ENCODE results near the gene KMO.

KMO gene

GRCh38 chr1:241593186-241593585 lies 61.0 kb downstream of the KMO start:
- DNase-seq (ENCODE audit: low read depth in 3 of 3), result no peak

GRCh38 chr1:241596633-241597032 lies 64.5 kb downstream of the KMO start:
- no peak for DNase-seq (ENCODE audit: low read depth in 3 of 3)

GRCh38 chr1:241598249-241598648 lies 66.1 kb downstream of the KMO start:
- no peak for DNase-seq (ENCODE audit: low read depth in 3 of 3)

GRCh38 chr1:241600496-241600901 lies 68.3 kb downstream of the KMO start:
- DNase-seq (ENCODE audit: low read depth in 3 of 3), result no peak

- no peak for DNase-seq (ENCODE audit: low read depth in 3 of 3)
Measured at GRCh38 chr1:241603731-241604245, 71.6 kb downstream of the KMO start.

- DNase-seq (ENCODE audit: low read depth in 3 of 3), result no peak
Measured at GRCh38 chr1:241605146-241605805, 73.1 kb downstream of the KMO start.

GRCh38 chr1:241606544-241606943 lies 74.4 kb downstream of the KMO start:
- no peak for DNase-seq (ENCODE audit: low read depth in 3 of 3)

- no peak for DNase-seq (ENCODE audit: low read depth in 3 of 3)
Measured at GRCh38 chr1:241607497-241607896, 75.3 kb downstream of the KMO start.

GRCh38 chr1:241608379-241609033 lies 76.3 kb downstream of the KMO start:
- no peak for DNase-seq (ENCODE audit: low read depth in 3 of 3)

- DNase-seq (ENCODE audit: low read depth in 3 of 3), result no peak
Measured at GRCh38 chr1:241610056-241610815, 78.1 kb downstream of the KMO start.

- DNase-seq (ENCODE audit: low read depth in 3 of 3), result no peak
Measured at GRCh38 chr1:241611063-241611462, 78.9 kb downstream of the KMO start.

- DNase-seq (ENCODE audit: low read depth in 3 of 3), result no peak
Measured at GRCh38 chr1:241611736-241612135, 79.6 kb downstream of the KMO start.

GRCh38 chr1:241612533-241613477 lies 80.6 kb downstream of the KMO start:
- DNase-seq (ENCODE audit: low read depth in 3 of 3), result no peak

GRCh38 chr1:241614144-241614543 lies 82.0 kb downstream of the KMO start:
- DNase-seq (ENCODE audit: low read depth in 3 of 3), result no peak

- DNase-seq (ENCODE audit: low read depth in 3 of 3), result no peak
Measured at GRCh38 chr1:241614572-241614971, 82.4 kb downstream of the KMO start.

- DNase-seq (ENCODE audit: low read depth in 3 of 3), result no peak
Measured at GRCh38 chr1:241615043-241615974, 83.1 kb downstream of the KMO start.

- DNase-seq (ENCODE audit: low read depth in 3 of 3), result no peak
Measured at GRCh38 chr1:241617426-241617825, 85.2 kb downstream of the KMO start.

- DNase-seq (ENCODE audit: low read depth in 3 of 3), result no peak
Measured at GRCh38 chr1:241622669-241623068, 90.5 kb downstream of the KMO start.

- DNase-seq (ENCODE audit: low read depth in 3 of 3), result no peak
Measured at GRCh38 chr1:241624935-241625334, 92.8 kb downstream of the KMO start.
